Measurements from ENCODE around the gene ID2. TPM values are rescaled to one million over a fixed set of nuclear protein-coding genes. Genes with fewer than 3 reads are reported as not detected.
A peak's percentile ranks its signal among the peaks of the same experiment; 100 is the strongest.

The ID2 gene
- total and polyA plus RNA-seq, 2 of the 13 experiments (the other 11 are each of a cell fraction or from before 2014, with no cell fraction given), result 214 to 719 TPM

DNA sequence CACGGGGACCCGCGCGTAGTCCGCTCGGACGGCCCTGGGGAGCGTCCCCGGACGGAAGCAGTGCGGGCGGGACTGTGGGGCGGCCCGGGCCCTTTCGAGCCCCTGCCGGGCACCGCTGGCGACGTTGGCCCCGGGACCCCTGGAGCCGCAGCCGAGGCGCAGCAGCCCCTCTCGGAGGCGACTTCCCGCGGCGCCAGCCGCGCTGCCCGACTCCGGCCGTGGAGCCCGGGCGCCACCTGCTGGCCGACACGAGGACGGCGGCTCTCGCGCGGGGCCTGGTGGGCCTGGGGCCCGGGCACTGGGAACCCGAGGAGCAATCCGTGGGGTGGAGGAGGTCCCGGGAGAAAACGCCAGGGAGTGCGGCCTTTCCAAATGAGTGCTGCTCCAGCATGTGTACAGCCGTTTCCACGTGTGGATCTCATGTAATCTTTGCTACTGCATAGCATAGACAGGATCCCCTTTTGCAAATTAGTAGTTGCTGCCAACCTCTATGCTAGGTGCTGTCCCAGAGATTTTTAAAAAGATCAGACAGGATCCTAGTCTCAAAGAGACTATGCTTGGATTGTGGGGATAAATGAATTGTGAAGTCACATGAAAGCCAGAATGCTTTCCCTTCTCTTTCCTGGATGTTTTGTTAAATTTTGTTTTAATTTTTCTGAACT lies 4.0 kb downstream of the ID2 start (continued):
- no peak for TF ChIP-seq KDM5A (IDR thresholded peaks at IDR 0.05; ENCODE audit: borderline replicate concordance, low read length)
- TF ChIP-seq SIN3A (IDR thresholded peaks at IDR 0.05; ENCODE audit: borderline replicate concordance, low read depth, low read length), result no peak
- peak; percentile 59 for TF ChIP-seq ZFX (CRISPR knock-in tag; IDR thresholded peaks at IDR 0.05; ENCODE audit: low read depth)
- TF ChIP-seq GLI4 (CRISPR knock-in tag; IDR thresholded peaks at IDR 0.05; ENCODE audit: borderline replicate concordance), result peak; percentile 85
- peak; percentile 81; the same call in 1 of the 2 replicates for TF ChIP-seq ZNF441 (CRISPR knock-in tag; IDR thresholded peaks at IDR 0.05; ENCODE audit: borderline replicate concordance)
- 0 out of 2 replicates have a peak, but pooled peaks have one; percentile 18 for TF ChIP-seq ZMAT3 (CRISPR knock-in tag; conservative IDR thresholded peaks at IDR 0.05)
- 0 out of 2 replicates have a peak, but pooled peaks have one; percentile 32 for TF ChIP-seq ZNF761 (CRISPR knock-in tag; conservative IDR thresholded peaks at IDR 0.05)
- peak; percentile 49; the same call in 1 of the 2 replicates for TF ChIP-seq FOXC1 (CRISPR knock-in tag; IDR thresholded peaks at IDR 0.05; ENCODE audit: borderline replicate concordance)
- TF ChIP-seq ZNF124 (CRISPR knock-in tag; IDR thresholded peaks at IDR 0.05), result peak; percentile 87; the same call in 1 of the 2 replicates
- no peak for TF ChIP-seq ZNF879 (CRISPR knock-in tag; IDR thresholded peaks at IDR 0.05)
- TF ChIP-seq, protein P1, sequence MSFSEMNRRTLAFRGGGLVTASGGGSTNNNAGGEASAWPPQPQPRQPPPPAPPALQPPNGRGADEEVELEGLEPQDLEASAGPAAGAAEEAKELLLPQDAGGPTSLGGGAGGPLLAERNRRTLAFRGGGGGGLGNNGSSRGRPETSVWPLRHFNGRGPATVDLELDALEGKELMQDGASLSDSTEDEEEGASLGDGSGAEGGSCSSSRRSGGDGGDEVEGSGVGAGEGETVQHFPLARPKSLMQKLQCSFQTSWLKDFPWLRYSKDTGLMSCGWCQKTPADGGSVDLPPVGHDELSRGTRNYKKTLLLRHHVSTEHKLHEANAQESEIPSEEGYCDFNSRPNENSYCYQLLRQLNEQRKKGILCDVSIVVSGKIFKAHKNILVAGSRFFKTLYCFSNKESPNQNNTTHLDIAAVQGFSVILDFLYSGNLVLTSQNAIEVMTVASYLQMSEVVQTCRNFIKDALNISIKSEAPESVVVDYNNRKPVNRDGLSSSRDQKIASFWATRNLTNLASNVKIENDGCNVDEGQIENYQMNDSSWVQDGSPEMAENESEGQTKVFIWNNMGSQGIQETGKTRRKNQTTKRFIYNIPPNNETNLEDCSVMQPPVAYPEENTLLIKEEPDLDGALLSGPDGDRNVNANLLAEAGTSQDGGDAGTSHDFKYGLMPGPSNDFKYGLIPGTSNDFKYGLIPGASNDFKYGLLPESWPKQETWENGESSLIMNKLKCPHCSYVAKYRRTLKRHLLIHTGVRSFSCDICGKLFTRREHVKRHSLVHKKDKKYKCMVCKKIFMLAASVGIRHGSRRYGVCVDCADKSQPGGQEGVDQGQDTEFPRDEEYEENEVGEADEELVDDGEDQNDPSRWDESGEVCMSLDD (CRISPR knock-in tag; IDR thresholded peaks at IDR 0.05; ENCODE audit: borderline replicate concordance), result no peak
- TF ChIP-seq, protein P2, sequence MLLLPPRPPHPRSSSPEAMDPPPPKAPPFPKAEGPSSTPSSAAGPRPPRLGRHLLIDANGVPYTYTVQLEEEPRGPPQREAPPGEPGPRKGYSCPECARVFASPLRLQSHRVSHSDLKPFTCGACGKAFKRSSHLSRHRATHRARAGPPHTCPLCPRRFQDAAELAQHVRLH (CRISPR knock-in tag; IDR thresholded peaks at IDR 0.05; ENCODE audit: borderline replicate concordance, low read depth), result peak; percentile 44; the same call in 1 of the 2 replicates
- TF ChIP-seq ETV6 (CRISPR knock-in tag; conservative IDR thresholded peaks at IDR 0.05), result 0 out of 2 replicates have a peak, but pooled peaks have one; percentile 42
- TF ChIP-seq ZNF138 (CRISPR knock-in tag; IDR thresholded peaks at IDR 0.05; ENCODE audit: low read depth), result 0 out of 2 replicates have a peak, but pooled peaks have one; percentile 15
- TF ChIP-seq FOXK2 (IDR thresholded peaks at IDR 0.05), result no peak
- TF ChIP-seq, protein P3, sequence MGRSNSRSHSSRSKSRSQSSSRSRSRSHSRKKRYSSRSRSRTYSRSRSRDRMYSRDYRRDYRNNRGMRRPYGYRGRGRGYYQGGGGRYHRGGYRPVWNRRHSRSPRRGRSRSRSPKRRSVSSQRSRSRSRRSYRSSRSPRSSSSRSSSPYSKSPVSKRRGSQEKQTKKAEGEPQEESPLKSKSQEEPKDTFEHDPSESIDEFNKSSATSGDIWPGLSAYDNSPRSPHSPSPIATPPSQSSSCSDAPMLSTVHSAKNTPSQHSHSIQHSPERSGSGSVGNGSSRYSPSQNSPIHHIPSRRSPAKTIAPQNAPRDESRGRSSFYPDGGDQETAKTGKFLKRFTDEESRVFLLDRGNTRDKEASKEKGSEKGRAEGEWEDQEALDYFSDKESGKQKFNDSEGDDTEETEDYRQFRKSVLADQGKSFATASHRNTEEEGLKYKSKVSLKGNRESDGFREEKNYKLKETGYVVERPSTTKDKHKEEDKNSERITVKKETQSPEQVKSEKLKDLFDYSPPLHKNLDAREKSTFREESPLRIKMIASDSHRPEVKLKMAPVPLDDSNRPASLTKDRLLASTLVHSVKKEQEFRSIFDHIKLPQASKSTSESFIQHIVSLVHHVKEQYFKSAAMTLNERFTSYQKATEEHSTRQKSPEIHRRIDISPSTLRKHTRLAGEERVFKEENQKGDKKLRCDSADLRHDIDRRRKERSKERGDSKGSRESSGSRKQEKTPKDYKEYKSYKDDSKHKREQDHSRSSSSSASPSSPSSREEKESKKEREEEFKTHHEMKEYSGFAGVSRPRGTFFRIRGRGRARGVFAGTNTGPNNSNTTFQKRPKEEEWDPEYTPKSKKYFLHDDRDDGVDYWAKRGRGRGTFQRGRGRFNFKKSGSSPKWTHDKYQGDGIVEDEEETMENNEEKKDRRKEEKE (IDR thresholded peaks at IDR 0.05), result no peak
- TF ChIP-seq, protein P4, sequence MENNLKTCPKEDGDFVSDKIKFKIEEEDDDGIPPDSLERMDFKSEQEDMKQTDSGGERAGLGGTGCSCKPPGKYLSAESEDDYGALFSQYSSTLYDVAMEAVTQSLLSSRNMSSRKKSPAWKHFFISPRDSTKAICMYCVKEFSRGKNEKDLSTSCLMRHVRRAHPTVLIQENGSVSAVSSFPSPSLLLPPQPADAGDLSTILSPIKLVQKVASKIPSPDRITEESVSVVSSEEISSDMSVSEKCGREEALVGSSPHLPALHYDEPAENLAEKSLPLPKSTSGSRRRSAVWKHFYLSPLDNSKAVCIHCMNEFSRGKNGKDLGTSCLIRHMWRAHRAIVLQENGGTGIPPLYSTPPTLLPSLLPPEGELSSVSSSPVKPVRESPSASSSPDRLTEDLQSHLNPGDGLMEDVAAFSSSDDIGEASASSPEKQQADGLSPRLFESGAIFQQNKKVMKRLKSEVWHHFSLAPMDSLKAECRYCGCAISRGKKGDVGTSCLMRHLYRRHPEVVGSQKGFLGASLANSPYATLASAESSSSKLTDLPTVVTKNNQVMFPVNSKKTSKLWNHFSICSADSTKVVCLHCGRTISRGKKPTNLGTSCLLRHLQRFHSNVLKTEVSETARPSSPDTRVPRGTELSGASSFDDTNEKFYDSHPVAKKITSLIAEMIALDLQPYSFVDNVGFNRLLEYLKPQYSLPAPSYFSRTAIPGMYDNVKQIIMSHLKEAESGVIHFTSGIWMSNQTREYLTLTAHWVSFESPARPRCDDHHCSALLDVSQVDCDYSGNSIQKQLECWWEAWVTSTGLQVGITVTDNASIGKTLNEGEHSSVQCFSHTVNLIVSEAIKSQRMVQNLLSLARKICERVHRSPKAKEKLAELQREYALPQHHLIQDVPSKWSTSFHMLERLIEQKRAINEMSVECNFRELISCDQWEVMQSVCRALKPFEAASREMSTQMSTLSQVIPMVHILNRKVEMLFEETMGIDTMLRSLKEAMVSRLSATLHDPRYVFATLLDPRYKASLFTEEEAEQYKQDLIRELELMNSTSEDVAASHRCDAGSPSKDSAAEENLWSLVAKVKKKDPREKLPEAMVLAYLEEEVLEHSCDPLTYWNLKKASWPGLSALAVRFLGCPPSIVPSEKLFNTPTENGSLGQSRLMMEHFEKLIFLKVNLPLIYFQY (CRISPR knock-in tag; IDR thresholded peaks at IDR 0.05; ENCODE audit: borderline replicate concordance), result peak; percentile 52; the same call in 1 of the 2 replicates
- TF ChIP-seq PHB2 (IDR thresholded peaks at IDR 0.05; ENCODE audit: partially characterized antibody), result no peak
- TF ChIP-seq, protein P5, sequence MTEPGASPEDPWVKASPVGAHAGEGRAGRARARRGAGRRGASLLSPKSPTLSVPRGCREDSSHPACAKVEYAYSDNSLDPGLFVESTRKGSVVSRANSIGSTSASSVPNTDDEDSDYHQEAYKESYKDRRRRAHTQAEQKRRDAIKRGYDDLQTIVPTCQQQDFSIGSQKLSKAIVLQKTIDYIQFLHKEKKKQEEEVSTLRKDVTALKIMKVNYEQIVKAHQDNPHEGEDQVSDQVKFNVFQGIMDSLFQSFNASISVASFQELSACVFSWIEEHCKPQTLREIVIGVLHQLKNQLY (CRISPR knock-in tag; IDR thresholded peaks at IDR 0.05), result no peak

Measured in HepG2 (cell line).